ENCODE measurements around the gene HOXA1. TPM values are rescaled to one million over a fixed set of nuclear protein-coding genes. Genes with fewer than 3 reads are reported as not detected.
A peak's percentile ranks its signal among the peaks of the same experiment; 100 is the strongest.

HOXA1 gene
- polyA plus RNA-seq, 10 donors: 0.71 to 1.3 (median 0.98) TPM

DNA sequence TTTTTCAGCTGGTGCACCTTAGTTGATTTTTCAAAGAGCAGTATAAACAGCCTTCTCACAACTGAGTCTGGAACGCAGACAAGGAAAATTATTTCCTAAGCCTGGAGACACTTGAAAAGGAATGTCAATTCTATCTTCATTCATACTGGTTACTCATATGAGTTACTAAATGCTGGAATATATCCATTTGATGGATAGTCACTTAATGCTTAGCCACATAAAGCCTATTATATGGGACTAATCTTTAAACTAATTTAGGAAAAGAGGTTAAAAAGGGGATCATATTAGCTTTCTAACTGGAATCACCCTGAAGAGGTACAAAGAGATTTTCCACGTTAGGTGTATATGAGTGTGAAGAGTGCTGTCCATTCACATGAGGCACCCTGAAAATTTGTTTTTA is 36.4 kb upstream of the HOXA1 start:
- DNase-seq: no peak

DNA sequence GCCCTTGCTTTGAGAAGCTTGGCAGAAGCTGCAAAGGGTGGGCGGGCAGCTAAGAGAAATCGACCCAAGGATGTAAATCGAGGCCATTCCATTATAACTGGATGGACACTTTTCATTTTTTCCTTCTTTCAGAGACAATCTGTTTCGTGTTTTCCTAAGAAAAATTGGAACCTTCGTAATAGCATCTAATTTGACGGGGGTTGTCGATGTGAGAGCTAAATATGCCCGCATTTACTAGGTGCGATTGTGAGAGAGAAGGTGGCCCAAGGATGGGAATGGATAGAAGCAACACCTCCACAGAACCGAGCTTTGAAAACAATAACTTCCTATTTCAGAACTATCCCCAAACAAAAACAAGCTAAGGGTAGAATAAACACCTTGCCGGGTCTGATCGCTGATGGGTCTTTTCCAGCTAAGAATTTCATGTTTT is 35.6 kb upstream of the HOXA1 start:
- DNase-seq: no peak

DNA sequence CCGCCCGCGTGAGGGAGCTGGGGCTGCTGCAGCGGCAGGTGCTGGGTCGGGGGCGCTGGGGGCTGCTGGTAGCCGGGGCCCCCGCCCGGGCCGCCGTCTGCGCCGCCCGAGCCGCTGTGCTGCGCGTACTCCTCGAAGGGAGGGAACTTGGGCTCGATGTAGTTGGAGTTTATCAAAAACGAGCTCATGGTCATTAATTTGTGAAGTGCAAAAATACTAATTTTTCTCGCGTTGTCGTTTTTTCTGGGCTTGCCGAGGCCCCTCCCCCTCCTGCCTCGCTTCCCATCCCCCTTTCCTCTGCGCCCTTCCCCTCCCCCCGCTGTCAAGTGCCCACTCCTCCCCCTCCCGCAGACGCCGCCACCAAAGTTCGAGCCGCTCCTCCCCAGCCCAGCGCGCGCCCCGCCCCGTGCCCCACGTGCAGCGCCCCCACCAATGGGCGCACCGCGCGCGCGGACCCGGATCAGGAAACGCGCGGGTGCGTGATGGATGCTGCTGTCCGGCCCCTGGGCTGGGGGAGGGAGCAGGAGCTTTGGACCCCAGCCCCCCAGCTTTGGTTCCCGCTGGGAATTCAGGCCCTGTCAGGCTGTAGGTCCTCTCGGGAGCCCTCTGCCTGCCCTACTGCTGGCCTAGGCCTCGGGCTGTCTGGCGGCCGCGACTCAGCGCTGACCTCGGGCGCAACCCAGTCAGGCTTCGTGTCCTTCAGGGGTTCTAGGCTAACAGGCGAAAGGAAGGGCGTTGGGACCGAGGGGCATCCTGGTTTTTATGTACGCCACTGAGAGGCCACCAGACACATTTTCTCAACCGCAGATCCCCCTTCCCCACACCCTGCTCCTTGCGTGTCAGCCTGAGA is 35.0 kb upstream of the HOXA1 start, which contains the start of gene HOXA4:
HOXA4 (minus strand) TSS at position 218 of the 850 bp plus-strand sequence; CDS start at position 194, 24 bp downstream.
- DNase-seq: peak; percentile 92 to 97 (median 94)

DNA sequence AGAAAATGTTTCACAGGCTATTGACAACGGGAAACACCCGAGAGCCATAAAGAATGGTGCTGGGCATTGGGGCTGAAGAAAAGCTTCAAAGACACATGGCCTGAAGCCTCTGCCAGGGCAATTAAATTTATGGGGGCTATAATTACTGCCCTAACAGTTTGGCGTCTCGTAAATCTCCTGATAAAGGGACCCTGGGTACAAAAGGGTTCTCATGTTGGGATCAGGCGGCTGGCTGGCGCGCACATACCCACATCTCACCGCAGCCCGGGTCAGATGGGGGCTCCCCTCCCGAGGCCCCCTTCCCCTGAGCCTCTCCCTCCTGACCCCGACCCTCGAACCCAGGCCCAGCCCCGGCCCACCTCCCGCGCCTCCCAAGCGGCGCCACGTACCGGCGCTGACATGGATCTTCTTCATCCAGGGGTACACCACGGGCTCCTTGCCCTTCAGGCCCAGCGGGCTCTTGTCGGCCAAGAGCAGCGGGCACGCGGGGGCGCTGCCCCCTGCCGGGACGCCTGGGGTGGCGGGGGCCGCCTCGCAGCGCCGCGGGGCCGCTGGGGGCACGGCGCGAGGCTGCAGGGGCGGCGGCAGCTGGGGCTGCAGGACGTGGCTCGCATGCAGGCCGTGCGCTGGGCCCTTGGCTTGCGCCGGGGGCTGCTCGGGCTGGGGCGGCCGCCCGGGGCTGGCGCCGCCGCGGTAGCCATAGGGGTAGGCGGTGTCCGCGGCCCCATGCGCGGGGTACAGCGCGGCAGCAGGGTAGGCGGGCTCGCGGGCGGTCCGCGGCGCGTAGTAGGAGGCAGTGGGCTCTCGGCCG is 34.1 kb upstream of the HOXA1 start:
- peak in 2 of 3 donors; percentile 34 to 44 for DNase-seq

DNA sequence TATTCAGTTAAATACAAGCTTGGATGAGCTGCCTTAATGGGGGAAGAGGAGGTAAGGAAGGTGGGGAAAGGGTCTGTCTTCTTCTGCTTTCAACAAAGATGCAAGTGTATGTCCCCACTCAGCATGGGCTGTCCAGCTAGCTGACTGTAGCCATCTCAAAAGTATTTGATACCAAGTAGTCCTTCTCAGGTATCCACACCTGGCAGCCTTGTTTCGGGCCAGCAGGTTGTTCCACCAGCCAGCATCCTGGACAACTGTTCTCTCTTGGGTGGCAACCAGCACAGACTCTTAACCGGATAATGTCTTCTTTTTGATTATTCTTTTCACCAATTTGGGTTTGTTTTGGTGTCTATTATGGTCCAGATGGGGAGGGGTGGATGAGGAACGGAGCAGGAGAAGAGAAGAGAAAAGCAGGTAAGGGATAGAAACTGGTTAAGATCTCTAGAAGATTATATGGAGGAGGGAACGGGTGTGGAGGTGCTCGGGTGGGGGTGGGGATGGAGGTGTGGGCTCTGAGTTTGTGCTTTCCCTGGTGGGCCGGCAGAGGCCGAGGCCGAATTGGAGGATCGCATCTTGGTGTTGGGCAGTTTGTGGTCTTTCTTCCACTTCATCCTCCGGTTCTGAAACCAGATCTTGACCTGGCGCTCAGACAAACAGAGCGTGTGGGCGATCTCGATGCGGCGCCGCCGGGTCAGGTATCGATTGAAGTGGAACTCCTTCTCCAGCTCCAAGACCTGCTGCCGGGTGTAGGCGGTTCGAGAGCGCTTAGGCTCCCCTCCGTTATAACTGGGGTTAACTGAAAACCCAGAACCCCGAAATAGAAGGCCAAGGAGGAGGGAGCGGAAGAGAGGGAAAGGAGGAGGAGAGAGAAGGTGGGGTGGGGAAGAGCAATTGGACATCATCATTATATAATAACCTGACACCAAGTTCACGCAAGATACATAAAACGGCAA is 33.3 kb upstream of the HOXA1 start:
- DNase-seq: no peak

DNA sequence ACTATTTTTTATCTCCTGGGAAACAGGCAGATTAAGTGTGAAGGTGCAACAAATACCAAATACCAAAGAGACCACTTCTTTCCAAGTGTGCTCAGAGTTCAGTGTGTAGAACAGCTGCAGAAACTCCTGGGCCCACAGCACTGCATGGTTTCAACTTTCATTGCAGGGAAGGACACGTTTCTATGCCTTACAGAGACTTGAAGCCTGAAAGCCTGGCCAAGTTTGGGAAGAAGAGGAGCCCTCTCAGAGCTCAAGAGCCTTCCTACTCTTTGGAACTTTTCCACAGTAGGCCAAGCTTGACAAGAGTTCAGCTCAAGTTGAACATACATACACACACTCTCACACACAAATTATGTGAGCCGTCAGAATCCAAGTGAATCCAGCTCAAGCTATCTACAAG is 32.2 kb upstream of the HOXA1 start:
- DNase-seq: peak in 2 of 3 donors; percentile 82 to 90

DNA sequence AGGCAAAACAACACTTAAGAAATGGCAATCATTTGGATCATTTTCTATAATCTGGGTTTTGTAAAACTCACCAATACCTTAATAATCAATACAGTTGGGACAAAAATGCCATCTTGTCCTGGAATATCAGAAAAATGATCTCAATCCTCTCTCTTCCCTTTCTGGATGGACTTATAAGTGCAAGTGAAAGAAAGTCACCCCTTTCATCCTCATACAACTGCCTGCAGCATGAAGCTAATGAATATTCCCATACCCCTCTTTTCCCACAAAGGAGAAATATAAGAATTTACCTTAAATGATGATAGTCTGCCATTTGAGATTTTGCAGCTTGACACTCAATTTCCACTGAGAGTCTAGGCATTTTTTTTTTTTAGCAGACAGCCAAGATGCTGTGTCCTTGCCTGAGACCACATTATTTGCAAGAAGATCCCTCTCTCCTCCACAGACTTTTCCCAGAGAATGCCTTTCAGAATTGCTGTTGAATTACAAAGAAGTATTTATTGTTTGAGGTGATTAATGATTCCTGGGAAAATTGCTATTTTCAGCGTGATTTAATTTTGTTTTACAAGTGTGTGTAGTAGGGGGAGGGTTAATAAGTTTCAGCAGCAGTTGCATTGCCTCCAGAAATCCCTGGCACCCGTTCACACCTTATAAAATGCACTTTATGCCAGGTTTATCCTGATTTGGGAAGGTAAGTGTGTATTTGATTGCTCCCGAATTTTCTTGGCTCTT is 31.0 kb upstream of the HOXA1 start:
- no peak for DNase-seq

DNA sequence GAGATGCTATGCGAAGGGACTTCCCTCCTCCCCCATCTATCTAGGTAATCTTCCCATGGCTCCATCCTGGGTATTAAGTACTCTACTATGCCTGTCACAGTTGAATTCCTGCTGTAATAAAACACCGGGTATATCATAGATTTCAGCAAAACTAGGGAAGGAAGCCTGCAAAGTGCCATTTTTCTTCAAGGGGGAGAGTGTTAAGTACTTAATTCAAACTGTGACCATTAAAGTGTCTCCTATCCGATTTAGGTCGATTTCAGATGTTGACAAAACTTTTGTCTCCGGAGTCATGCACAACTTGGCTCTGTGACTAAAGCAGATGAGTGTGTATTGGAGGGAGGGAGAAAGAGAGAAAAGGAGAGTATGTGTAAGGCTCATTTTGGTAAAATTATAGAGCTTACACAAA is 30.2 kb upstream of the HOXA1 start:
- DNase-seq: no peak

DNA sequence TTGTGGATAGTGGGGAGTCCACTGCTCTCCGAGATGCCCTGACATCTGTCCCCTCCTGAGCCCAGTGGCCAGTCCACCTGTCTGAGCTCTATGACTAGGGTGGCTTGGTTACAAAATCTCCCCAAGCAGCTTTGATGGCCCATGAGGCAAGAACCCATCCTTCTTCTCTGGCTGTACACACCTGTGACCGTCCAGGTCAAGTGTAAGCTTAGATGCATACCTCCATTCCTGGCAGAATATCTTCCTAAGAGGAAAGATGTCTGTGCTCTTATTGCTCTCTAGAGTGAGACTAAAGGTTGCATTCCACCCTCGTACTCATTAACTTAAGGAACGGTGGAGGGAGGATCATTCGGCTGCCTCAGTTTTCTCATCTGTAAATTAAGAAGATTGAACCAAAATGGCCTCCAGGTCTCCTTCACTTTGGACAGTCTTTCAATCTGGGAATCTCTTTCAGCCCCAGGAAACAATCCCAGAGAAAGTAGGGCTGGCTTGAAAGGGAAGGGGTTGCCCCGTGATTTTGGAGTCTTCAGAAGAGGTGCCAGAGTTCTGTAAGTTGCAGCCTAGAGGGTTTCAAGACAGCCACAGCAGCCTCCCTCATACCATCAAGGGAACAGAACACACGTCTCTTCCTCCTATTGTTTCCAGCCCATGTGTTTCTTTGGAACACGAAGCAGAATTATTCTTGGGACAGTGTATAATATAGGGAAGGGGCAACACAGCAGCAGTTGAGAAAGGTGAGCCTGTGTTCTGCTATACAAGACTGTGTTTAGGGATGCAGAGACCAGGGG is 29.3 kb upstream of the HOXA1 start:
- DNase-seq: no peak

DNA sequence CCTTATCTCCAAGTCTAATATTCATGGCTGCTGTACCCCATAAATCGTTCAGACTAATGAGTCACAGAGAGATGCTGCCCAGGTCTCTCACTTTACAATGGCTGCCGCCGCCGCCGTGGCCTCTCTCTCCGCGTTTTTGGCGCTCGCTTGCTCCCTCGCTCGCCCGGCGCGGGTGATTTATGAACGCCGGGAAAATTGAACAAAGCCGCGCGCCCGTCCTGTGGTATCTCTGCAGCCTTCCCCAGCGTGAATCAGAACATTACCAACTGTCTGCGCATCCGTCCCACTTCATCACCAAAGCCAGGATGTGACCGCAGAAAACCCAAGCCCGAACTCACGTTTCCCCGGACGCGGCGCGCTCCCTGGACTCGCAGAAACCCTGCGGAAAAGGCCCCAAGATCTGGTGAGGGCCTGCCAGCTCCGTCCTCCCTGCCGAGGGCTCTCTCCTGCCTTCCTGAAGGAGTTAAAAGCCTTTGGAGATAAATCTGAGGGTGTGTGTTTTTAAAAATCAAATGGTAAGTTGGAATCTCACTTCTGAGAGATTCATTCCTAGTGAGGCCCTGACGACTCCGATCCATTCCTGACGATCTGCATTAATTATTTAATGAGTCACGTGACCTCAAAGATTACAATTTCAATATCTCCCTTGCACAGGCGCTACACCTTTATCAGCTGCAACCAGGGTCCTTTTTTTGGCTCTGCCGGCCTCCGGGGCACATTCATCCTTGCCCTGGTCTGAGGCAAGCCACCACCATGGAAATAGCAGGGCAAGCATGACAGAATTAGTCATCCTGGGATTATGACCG is 28.5 kb upstream of the HOXA1 start:
- peak in 1 of 3 donors; percentile 61 for DNase-seq

DNA sequence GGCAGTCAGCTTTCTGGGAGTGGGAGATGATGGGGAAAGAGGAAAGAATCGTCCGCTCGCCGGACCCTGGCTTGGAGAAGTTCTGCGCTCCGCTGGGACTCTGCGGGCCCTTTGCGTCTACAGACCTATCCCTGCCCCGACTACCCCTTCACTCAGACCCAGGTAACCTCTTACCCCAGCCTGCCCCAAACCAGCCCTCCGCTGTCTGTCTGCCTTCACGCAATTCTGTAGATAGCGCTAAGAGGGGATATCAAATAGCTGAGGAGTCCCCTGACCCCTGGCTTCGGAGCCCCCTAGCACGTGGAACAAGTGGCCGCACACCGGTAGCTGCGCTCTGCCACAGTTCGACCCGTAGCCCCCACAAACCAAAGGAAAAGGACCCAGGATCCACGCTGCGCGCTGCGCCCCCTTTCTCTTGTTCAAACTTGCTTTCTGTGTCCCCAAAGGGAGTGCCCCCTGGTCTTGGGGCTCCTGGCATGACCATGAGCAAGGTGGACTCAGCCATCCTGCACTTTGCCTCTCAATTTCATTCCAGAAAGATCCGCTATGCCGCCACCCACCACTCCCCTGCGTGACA is 27.8 kb upstream of the HOXA1 start:
- no peak for DNase-seq

DNA sequence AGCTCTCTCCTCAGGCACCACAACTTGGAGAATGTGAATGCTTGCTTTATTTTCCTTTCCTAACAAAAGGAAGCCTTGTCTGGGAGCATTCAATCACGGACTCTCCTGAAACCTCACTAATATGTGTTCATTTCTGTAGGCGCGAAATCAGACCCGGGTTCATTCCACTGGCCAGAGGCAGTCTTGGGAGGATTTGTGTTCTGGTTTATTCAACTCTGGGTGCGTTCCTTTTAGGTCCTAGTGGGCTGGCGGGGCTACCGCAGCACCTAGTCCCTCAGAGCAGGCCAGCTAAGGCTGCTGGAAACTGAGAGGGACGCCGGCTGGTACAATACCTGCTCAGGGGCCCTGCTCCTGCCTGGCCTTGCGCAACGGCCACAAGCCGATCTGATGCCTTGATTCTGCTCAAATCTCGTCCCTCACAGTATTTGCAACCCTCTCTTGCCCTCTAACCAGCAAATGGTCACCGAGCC is 27.2 kb upstream of the HOXA1 start:
- DNase-seq: peak in 1 of 3 donors; percentile 47

DNA sequence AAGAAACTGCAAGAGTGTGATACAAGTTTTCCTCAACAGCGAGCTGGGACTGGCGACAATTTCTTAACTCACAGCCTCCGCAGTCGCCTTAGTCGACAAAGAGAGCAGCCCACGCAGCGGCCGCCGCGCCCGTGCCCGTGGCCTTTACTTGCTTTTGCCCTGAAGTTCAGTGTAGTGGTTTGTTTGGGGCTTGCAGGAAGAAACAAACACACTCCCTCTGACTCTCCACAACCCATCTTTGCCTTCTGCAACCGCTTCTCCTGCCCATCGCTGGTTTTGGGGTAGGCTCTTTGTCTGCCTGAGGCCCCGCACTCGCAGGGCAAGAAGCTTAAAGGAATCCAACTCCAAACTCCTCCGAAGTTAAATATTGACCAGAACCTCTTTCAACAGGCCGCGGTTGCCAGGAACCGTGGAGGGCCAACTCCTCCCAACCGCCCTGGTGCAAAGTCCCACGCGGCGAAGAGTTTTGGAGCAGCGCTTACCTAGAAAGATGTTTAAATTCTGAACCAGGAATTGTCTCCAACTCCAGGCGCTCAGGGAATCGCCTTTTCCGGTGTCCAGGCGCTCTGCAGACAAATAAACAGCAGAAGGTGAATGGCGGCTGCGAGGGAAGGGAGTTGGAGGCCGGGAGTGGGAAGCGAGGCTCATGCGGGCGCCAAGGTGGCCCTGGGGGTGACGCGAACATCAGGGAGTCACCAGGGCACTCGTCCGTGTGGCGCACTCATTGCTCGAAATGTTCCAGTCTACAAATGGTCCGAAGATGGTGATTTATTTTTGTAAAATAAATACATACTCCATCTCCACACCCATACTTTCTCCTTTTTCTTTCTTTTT is 26.5 kb upstream of the HOXA1 start:
- DNase-seq: peak in 1 of 3 donors; percentile 65

DNA sequence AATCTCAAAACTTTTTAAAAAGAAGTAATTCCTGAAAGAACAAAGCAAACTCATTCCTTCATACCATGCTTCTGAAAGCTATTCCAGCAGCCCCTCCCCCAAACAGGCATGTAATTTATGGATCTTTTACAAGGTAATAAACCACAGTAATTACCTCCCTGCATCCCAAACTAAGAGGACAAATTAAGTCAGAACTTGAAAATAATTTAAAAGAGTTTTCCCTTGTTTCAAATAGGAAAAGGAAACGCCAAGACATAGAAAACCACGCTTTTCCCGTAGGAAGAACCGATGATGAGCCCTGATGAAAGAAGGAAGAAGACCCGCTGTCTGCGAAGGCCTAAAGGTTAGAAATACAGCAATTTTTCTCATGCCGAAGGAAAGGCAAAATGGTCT is 25.9 kb upstream of the HOXA1 start:
- DNase-seq: no peak

DNA sequence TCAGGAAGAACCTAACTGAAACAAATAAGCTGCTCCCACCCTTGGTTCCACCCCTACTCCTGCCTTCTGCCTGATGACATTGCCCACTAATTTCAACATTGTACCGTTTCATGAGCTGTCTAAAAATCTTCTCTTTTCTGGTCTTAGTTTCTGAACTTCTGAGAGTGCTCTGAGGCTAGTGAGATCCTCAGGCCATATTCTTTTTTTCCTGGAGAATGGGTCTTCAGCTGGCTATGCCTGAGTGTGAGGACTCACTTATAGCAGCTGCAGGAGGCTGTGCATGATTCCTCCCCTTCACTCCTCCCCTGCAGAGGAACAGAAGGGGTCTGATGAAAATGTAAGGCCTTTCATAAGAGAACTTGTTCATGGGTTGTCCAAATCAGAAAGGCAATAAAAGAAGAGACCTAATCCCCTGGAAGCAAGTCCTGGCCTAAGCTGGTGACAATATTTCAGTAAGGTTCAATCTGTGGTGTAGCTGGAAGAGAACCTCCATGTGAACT is 23.7 kb upstream of the HOXA1 start:
- no peak for DNase-seq

DNA sequence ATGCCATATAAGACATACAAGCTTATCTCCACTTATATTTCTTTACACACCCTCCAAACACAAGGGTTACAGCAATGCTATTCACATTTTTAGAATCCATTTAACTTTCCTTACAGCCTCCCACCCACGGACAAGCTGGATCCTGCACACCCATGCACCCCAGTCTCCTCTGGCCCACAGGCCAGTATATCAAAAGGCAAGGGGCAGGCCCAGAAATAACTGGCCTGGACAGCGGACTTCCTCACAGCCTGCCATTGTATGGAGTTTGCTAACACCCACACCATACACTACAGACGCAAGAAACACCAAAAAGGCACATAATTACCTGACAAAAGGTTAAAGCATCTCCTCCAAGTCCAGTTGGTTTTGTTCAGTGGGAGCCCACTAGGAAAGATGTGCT is 22.8 kb upstream of the HOXA1 start:
- DNase-seq: no peak

DNA sequence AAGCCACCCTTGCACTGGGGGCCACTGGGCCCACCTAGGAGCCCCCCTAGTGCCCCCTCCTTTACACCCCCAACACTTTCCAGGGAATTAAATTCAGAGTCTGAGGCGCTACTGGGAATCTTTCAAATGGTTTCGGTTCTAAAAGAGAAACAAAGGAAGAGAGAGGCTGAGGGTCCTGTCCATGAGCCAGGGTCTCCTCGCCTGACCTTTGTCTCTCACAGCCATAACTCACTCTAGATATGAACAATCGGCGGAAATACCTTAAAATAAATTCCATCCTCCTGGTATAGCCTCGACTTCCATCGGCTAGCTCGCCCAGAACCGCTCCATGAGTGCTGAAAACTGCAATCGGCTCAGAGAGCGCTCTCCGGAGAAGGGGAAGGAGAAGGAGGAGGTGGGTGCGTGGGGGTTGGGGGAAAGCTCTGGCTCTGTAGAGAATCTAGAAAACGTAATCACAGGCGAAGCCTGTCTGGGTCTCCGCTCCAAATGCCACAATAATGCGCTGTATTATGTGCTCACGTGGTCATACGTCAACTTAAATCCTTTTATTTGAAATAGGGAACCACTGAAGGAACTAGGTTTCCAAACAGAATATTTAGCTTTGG is 22.2 kb upstream of the HOXA1 start:
- peak in 1 of 3 donors; percentile 36 for DNase-seq
